Adrenal gland (tissue), 12 donors: ENCODE measurements around the gene IQGAP2. TPM values are rescaled to one million over a fixed set of nuclear protein-coding genes. Genes with fewer than 3 reads are reported as not detected.

Experiments
- DNase-seq, 7 donors: peaks; one replicate each; pipeline ENCODE4 v3.0.0-alpha.2; 2019 to 2020
- H3K27ac ChIP-seq, 5 donors: fragments of 200-600 bp; sonication (generic) in 4 of 5; 1 replicate in 3 of 5; 2 replicates in 2 of 5; pipeline versions ENCODE4 v1.5.1 to v1.8.0; 2016 to 2020; ENCODE audit warnings: mild to moderate bottlenecking in 1 of 5
- H3K27me3 ChIP-seq: fragments of 200-600 bp; 2 replicates; pipeline ENCODE4 v1.8.0; 2021
- H3K36me3 ChIP-seq, 2 donors: fragments of 200-600 bp; replicated peaks in 1 of 2; 1 replicate in 1 of 2; 2 replicates in 1 of 2; pipeline versions ENCODE4 v1.5.1 to v1.8.0; 2018 to 2022
- H3K4me1 ChIP-seq, 2 donors: fragments of 200-600 bp; replicated peaks in 1 of 2; 1 replicate in 1 of 2; 2 replicates in 1 of 2; pipeline versions ENCODE4 v1.5.1 to v1.8.0; 2018 to 2021
- H3K4me3 ChIP-seq, 4 donors: fragments of 200-600 bp; sonication (generic) in 3 of 4; one replicate each; pipeline ENCODE4 v1.5.1; 2016 to 2018
- H3K9me3 ChIP-seq, 3 donors: fragments of 200-600 bp; sonication (generic) in 1 of 3; replicated peaks in 1 of 3; 1 replicate in 2 of 3; 2 replicates in 1 of 3; pipeline versions ENCODE4 v1.5.1 to v1.8.0; 2016 to 2021
- CTCF ChIP-seq, 6 experiments: fragments of 450-650 bp in 4 of 6; fragments of 200-600 bp in 2 of 6; sonication (generic) in 1 of 6; IDR thresholded peaks; 1 replicate in 5 of 6; 2 replicates in 1 of 6; pipeline versions ENCODE4 v1.5.1 to v1.8.0; 2016 to 2021; ENCODE audit warnings: antibody characterized with exemption in 6 of 6, mild to moderate bottlenecking in 2 of 6, moderate library complexity in 1 of 6
- POLR2A ChIP-seq, 2 donors: fragments of 450-650 bp; IDR thresholded peaks; one replicate each; pipeline ENCODE4 v1.6.1; 2017; ENCODE audit warnings: antibody characterized with exemption in 2 of 2, mild to moderate bottlenecking in 2 of 2, moderate library complexity in 1 of 2
- whole genome bisulfite sequencing, 4 donors: extraction: QIAGEN DNeasy Blood & Tissue Kit in 2 of 4; methylation state at CpG; one replicate each; pipeline versions ENCODE4 v1.1.5 to v1.1.7; 2013 to 2017; 5-methylcytosine and 5-hydroxymethylcytosine counted together
- intact Hi-C, 2 donors: fragments of 100-400 bp; cut with DNase I; formaldehyde crosslinking; loops; one replicate each; pipeline versions ENCODE4 v1.14.1 to v1.15.0; 2022 to 2023
- polyA plus RNA-seq, 3 donors: library from polyadenylated mRNA; stranded (reverse); fragments of 200-250 nt in 2 of 3; fragments of 350-450 nt in 1 of 3; fragmentation: Illumina TruSeq in 1 of 3; extraction: RNeasy Lipid Tissue Mini Kit (QIAGEN cat#74804) in 1 of 3; gene quantifications; one replicate each; pipeline ENCODE4 v1.2.3, GENCODE V29; 2013 to 2014
- total RNA-seq, 9 donors: library from RNA; depleted of rRNA in 4 of 9; stranded (reverse); fragments of >200 nt in 4 of 9; fragments of 120-200 nt in 1 of 9; fragmentation: NEBNext Ultra II Directional in 1 of 9; extraction: Animal tissue kit (Norgen Biotek cat#: 25700) in 1 of 9; gene quantifications; one replicate each; pipeline versions ENCODE4 v1.1.0 to v1.2.4, GENCODE V29; 2013 to 2023
- donor health status: healthy with polysubstance abuse.
- donor health status: Bipolar disorder and iron deficiency.
- donor health status: DM: yes; HTN: yes; CAD: no.
- donor health status: DM: no; HTN: no; CAD: no.
- donor health status: DM: no; HTN: no; CAD: no.
- donor health status: DM: yes; HTN: yes; CAD: no.

IQGAP2 gene
- total and polyA plus RNA-seq, 12 donors: 14.9 to 77.3 (median 36.1) TPM

GRCh38 chr5:76438025-76438424 is 34.9 kb downstream of the IQGAP2 start:
- H3K36me3 ChIP-seq: no peaks in the 10 kb centered on the region
- intact Hi-C loops: no loop called here
- WGBS, 4 donors: 67 to 84% (median 76%) methylated on average over 1 of the region's 1 CpG
- no peak for TF ChIP-seq CTCF (IDR thresholded peaks at IDR 0.05)
- TF ChIP-seq POLR2A (IDR thresholded peaks at IDR 0.05): no peak
- no peaks in the 10 kb centered on the region for H3K4me1 ChIP-seq
- no peak overlapping the region for H3K27ac ChIP-seq
- no peak for DNase-seq
- no peaks in the 10 kb centered on the region for H3K27me3 ChIP-seq
- H3K4me3 ChIP-seq: no peak overlapping the region
- H3K9me3 ChIP-seq: no peaks in the 10 kb centered on the region

- no peak for TF ChIP-seq CTCF (IDR thresholded peaks at IDR 0.05)
- TF ChIP-seq POLR2A (IDR thresholded peaks at IDR 0.05): no peak
- intact Hi-C loops: no loop called here
- WGBS, 4 donors: 93 to 100% (median 98%) methylated on average over 1 of the region's 1 CpG
- no peaks in the 10 kb centered on the region for H3K36me3 ChIP-seq
- H3K4me3 ChIP-seq: no peak overlapping the region
- DNase-seq: no peak
- H3K27ac ChIP-seq: no peak overlapping the region
- no peaks in the 10 kb centered on the region for H3K9me3 ChIP-seq
- no peaks in the 10 kb centered on the region for H3K27me3 ChIP-seq
- H3K4me1 ChIP-seq: peaks cover 0 to 6% of the 10 kb centered on the region in 2 donors
Observed at GRCh38 chr5:76439201-76439600, 36.1 kb downstream of the IQGAP2 start.

GRCh38 chr5:76439929-76440328 is 36.8 kb downstream of the IQGAP2 start:
- Histone ChIP-seq H3K9me3 (no peaks in the 10 kb centered on the region), H3K4me3 (no peak overlapping the region), H3K27me3 (no peaks in the 10 kb centered on the region), H3K27ac (no peak overlapping the region), H3K4me1 (peaks cover 0 to 6% of the 10 kb centered on the region in 2 donors), H3K36me3 (no peaks in the 10 kb centered on the region)
- TF ChIP-seq POLR2A (IDR thresholded peaks at IDR 0.05) (no peak), CTCF (IDR thresholded peaks at IDR 0.05) (no peak)
- no peak for DNase-seq
- intact Hi-C loops: no loop called here

GRCh38 chr5:76441101-76441500 is 38.0 kb downstream of the IQGAP2 start:
- Histone ChIP-seq H3K4me1 (peaks cover 0 to 6% of the 10 kb centered on the region in 2 donors), H3K27me3 (no peaks in the 10 kb centered on the region), H3K9me3 (no peaks in the 10 kb centered on the region), H3K27ac (no peak overlapping the region), H3K4me3 (no peak overlapping the region), H3K36me3 (no peaks in the 10 kb centered on the region)
- DNase-seq: no peak
- intact Hi-C loops: no loop called here
- WGBS, 4 donors: 89 to 91% (median 90%) methylated on average over 6 of the region's 6 CpGs
- TF ChIP-seq CTCF (IDR thresholded peaks at IDR 0.05) (no peak), POLR2A (IDR thresholded peaks at IDR 0.05) (no peak)
